Measurements from ENCODE around the gene NUBPL.

DNA sequence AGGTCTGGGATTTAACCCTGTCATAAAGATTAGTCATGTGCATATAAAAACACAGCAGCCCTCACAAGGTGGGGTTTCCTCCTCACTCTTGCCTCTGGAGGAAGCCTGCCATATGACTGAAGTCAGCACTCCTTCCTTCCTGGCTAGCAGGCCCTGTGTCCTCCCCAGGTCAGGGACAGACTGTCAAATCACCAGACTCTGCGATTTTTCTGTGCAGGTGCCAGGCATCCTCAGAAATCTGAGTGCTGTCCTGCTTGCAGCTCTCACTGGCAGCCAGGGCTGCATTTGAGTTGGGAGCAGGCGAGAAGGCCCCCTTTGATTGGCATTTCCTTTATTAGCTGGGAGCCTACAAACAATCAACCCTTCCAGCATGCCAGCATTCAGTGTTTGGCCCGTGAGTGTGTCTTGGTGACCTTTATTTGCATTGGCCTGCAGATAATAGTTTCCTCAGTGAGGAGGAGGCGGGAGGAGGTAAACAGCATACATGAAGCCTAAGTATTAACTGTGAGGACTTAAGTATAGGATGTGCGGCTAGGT is 332.1 kb downstream of the NUBPL start:
- TF ChIP-seq, protein P1, sequence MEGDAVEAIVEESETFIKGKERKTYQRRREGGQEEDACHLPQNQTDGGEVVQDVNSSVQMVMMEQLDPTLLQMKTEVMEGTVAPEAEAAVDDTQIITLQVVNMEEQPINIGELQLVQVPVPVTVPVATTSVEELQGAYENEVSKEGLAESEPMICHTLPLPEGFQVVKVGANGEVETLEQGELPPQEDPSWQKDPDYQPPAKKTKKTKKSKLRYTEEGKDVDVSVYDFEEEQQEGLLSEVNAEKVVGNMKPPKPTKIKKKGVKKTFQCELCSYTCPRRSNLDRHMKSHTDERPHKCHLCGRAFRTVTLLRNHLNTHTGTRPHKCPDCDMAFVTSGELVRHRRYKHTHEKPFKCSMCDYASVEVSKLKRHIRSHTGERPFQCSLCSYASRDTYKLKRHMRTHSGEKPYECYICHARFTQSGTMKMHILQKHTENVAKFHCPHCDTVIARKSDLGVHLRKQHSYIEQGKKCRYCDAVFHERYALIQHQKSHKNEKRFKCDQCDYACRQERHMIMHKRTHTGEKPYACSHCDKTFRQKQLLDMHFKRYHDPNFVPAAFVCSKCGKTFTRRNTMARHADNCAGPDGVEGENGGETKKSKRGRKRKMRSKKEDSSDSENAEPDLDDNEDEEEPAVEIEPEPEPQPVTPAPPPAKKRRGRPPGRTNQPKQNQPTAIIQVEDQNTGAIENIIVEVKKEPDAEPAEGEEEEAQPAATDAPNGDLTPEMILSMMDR (IDR thresholded peaks at IDR 0.05; ENCODE audit: low read depth, low read length, poor library complexity, severe bottlenecking): no peak
- no peak for TF ChIP-seq EZH2phosphoT487 (IDR thresholded peaks at IDR 0.05; ENCODE audit: borderline replicate concordance, low read length)

Measured in DOHH2 (cell line).